Spleen (tissue), 11 donors: ENCODE measurements around the gene MSI2. TPM values are rescaled to one million over a fixed set of nuclear protein-coding genes. Genes with fewer than 3 reads are reported as not detected.

Source experiments
- DNase-seq: peaks from one replicate; pipeline ENCODE4 v3.0.0-alpha.2; 2020
- H3K27ac ChIP-seq, 8 donors: fragments of 200-600 bp; sonication (generic) in 7 of 8; 1 replicate in 4 of 8; 2 replicates in 4 of 8; pipeline versions ENCODE4 v1.5.0 to v1.8.0; 2016 to 2021; ENCODE audit warnings: inconsistent platforms in 4 of 8, mild to moderate bottlenecking in 4 of 8, moderate library complexity in 1 of 8
- H3K27me3 ChIP-seq, 7 donors: fragments of 200-600 bp; sonication (generic) in 6 of 7; replicated peaks in 1 of 7; 1 replicate in 4 of 7; 2 replicates in 3 of 7; pipeline versions ENCODE4 v1.5.0 to v1.8.0; 2016 to 2021; ENCODE audit warnings: inconsistent platforms in 3 of 7, mild to moderate bottlenecking in 1 of 7
- H3K36me3 ChIP-seq, 6 donors: fragments of 200-600 bp; sonication (generic) in 5 of 6; 1 replicate in 4 of 6; 2 replicates in 2 of 6; pipeline versions ENCODE4 v1.5.0 to v1.8.0; 2016 to 2021; ENCODE audit warnings: inconsistent platforms in 2 of 6
- H3K4me1 ChIP-seq, 6 donors: fragments of 200-600 bp; sonication (generic) in 5 of 6; 1 replicate in 3 of 6; 2 replicates in 3 of 6; pipeline versions ENCODE4 v1.5.0 to v1.8.0; 2016 to 2021; ENCODE audit warnings: inconsistent platforms in 3 of 6
- H3K4me3 ChIP-seq, 8 donors: fragments of 200-600 bp; sonication (generic) in 7 of 8; 1 replicate in 4 of 8; 2 replicates in 4 of 8; pipeline versions ENCODE4 v1.5.0 to v1.8.0; 2016 to 2021; ENCODE audit warnings: inconsistent platforms in 4 of 8, mild to moderate bottlenecking in 4 of 8, moderate library complexity in 2 of 8
- H3K9me3 ChIP-seq, 8 donors: fragments of 200-600 bp; sonication (generic) in 7 of 8; 1 replicate in 4 of 8; 2 replicates in 4 of 8; pipeline versions ENCODE4 v1.5.0 to v1.8.0; 2016 to 2021; ENCODE audit warnings: inconsistent platforms in 4 of 8
- POLR2A ChIP-seq, 3 donors: fragments of 450-650 bp; IDR thresholded peaks; one replicate each; pipeline ENCODE4 v1.5.1; 2017; ENCODE audit warnings: antibody characterized with exemption in 3 of 3, mild to moderate bottlenecking in 1 of 3
- POLR2AphosphoS5 ChIP-seq, 3 donors: sonication (generic); formaldehyde crosslinking; IDR thresholded peaks; one replicate each; pipeline ENCODE4 v1.5.1; 2017; ENCODE audit warnings: antibody characterized with exemption in 3 of 3
- WGBS, 5 donors: extraction: QIAGEN DNeasy Blood & Tissue Kit in 3 of 5; methylation state at CpG; one replicate each; pipeline versions ENCODE4 v1.1.5 to v1.1.7; 2013 to 2018; 5-methylcytosine and 5-hydroxymethylcytosine counted together
- intact Hi-C: fragments of 100-400 bp; cut with DNase I; formaldehyde crosslinking; loops from one replicate; pipeline ENCODE4 v1.15.0; 2023; ENCODE audit warnings: low total_unique reads
- polyA plus RNA-seq, 3 donors: library from polyadenylated mRNA; stranded (reverse); fragments of 200-250 nt; gene quantifications; one replicate each; pipeline ENCODE4 v1.2.1, GENCODE V29; 2013
- total RNA-seq, 7 donors: library from RNA; depleted of rRNA in 3 of 7; stranded (reverse); fragments of >200 nt in 3 of 7; fragmentation: NEBNext Ultra II Directional in 4 of 7; extraction: Animal tissue kit (Norgen Biotek cat#: 25700) in 4 of 7; gene quantifications; one replicate each; pipeline versions ENCODE4 v1.1.0 to v1.2.1, GENCODE V29; 2016 to 2021
- TF ChIP-seq, protein P1 (sequence below), 11 experiments: fragments of 200-600 bp in 7 of 11; fragments of 450-650 bp in 4 of 11; sonication (generic) in 4 of 11; IDR thresholded peaks in 8 of 11; conservative IDR thresholded peaks in 3 of 11; 1 replicate in 7 of 11; 2 replicates in 4 of 11; pipeline versions ENCODE4 v1.4.0 to v1.8.0; 2016 to 2021; ENCODE audit warnings: antibody characterized with exemption in 11 of 11, inconsistent platforms in 4 of 11, mild to moderate bottlenecking in 1 of 11
- donor health status: healthy with polysubstance abuse.
- donor health status: DM: no; HTN: no; CAD: no; lungs with moderate emphysema.
- donor health status: DM: no; HTN: no; CAD: no.
- donor health status: Bipolar disorder and iron deficiency.
- donor health status: healthy.
- donor health status: DM: no; HTN: no; CAD: no.
- donor health status: DM: yes; HTN: yes; CAD: no.

The MSI2 gene
- total and polyA plus RNA-seq, 10 donors: 9.8 to 131 (median 64.7) TPM

DNA sequence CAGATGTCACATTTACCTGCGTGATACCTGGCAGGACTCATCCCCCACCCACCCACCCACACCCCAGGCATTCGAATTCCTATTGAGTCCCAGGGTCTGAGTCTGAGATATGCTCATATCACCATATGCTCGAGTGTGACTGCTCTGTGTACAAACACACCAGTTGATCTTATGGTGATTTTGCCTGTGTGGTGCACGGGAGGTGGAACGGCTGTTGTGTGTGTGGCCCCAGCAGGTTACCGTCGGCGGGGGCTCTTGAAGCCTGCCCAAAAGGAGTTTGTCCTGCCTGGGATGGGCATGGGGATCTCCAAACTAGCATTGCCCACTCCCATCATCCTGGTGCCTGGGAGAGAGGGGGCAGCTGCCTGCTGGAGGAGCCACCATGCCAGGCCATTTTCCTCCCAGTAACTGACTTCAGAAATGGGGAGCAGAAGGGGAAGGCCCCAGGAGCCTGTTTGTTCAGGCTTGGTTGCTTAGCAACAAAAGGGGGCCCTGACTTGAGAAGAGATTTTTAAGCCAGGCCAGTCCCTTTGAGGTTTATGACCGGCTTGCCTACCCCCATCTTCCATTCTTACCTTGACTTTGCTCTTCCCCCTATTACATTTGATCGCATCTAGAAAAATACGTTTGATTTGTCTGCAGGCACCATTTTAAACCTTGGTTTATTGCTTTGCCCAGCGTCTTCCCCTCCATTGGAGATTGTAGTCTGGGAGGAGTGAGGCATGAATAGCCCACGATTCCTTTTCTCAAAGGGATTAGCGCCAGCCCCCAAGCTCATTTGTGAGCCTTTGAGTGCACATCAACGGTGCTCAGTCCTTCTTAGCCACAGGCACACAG is 271.1 kb downstream of the MSI2 start:
- TF ChIP-seq, protein P1, sequence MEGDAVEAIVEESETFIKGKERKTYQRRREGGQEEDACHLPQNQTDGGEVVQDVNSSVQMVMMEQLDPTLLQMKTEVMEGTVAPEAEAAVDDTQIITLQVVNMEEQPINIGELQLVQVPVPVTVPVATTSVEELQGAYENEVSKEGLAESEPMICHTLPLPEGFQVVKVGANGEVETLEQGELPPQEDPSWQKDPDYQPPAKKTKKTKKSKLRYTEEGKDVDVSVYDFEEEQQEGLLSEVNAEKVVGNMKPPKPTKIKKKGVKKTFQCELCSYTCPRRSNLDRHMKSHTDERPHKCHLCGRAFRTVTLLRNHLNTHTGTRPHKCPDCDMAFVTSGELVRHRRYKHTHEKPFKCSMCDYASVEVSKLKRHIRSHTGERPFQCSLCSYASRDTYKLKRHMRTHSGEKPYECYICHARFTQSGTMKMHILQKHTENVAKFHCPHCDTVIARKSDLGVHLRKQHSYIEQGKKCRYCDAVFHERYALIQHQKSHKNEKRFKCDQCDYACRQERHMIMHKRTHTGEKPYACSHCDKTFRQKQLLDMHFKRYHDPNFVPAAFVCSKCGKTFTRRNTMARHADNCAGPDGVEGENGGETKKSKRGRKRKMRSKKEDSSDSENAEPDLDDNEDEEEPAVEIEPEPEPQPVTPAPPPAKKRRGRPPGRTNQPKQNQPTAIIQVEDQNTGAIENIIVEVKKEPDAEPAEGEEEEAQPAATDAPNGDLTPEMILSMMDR (IDR thresholded peaks at IDR 0.05 in 8 of 11, conservative IDR thresholded peaks at IDR 0.05 in 3 of 11): no peak
- TF ChIP-seq POLR2AphosphoS5 (IDR thresholded peaks at IDR 0.05): no peak
- no peak for TF ChIP-seq POLR2A (IDR thresholded peaks at IDR 0.05)
- H3K27me3 ChIP-seq: no peaks in the 10 kb centered on the region
- H3K4me3 ChIP-seq: no peak overlapping the region
- 75 to 86% (median 77%) methylated on average over 10 to 15 of the region's 15 CpGs for WGBS, 5 donors
- peaks cover 0 to 6% (median 0%) of the 10 kb centered on the region in 6 donors for H3K36me3 ChIP-seq
- DNase-seq: no peak
- intact Hi-C loops: no loop called here
- H3K9me3 ChIP-seq: no peaks in the 10 kb centered on the region
- H3K4me1 ChIP-seq: peaks cover 11 to 77% (median 43%) of the 10 kb centered on the region in 6 donors
- H3K27ac ChIP-seq: no peak overlapping the region

DNA sequence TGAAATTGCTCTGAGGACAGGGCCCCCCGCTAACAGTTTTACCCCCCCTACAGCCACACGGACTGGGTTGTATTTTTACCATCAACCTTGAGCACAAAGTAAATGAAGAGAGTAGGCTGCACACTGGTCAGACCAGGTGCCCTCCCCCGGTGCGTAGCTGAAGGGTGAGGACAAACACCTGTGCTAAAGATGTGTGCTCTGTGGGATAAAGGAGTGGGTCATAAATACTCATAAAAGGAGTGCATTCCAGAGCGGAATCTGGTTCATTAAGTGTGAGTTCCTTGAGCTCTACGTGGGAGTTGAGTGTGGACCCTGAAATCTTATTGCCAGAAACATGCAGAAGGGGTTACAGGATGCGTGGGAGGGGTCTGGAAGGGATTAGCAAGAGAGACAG is 271.7 kb downstream of the MSI2 start:
- 85 to 92% (median 88%) methylated on average over 7 of the region's 7 CpGs for WGBS, 5 donors
- TF ChIP-seq, protein P1 (IDR thresholded peaks at IDR 0.05 in 8 of 11, conservative IDR thresholded peaks at IDR 0.05 in 3 of 11): no peak
- no peak for TF ChIP-seq POLR2A (IDR thresholded peaks at IDR 0.05)
- TF ChIP-seq POLR2AphosphoS5 (IDR thresholded peaks at IDR 0.05): no peak
- Histone ChIP-seq H3K27me3 (no peaks in the 10 kb centered on the region), H3K9me3 (no peaks in the 10 kb centered on the region), H3K27ac (no peak overlapping the region), H3K4me1 (peaks cover 6 to 77% (median 42%) of the 10 kb centered on the region in 6 donors), H3K36me3 (peaks cover 0 to 6% (median 0%) of the 10 kb centered on the region in 6 donors), H3K4me3 (no peak overlapping the region)
- intact Hi-C loops: no loop called here
- no peak for DNase-seq

DNA sequence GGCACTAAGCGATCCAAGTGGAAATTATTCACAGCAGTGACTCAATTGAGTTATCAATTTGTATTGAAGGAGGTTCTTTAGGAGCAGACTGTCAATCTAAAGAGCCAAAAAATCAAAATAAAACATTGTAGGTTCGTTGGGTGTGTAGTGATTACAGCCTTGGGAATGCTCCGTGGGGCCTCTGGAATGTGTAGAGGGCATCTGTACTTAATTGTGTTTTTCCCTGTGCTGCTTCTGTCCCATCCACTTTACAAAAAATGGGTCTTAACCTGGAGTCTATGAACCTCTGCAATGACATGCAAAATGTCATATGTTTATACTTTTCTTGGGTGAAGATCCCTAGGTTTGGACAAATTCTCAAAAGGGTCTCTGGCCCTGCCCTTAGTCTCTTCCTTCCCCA is 273.7 kb downstream of the MSI2 start:
- H3K27ac ChIP-seq: no peak overlapping the region
- TF ChIP-seq POLR2A (IDR thresholded peaks at IDR 0.05): no peak
- no peak for TF ChIP-seq POLR2AphosphoS5 (IDR thresholded peaks at IDR 0.05)
- TF ChIP-seq, protein P1 (IDR thresholded peaks at IDR 0.05 in 8 of 11, conservative IDR thresholded peaks at IDR 0.05 in 3 of 11): no peak

DNA sequence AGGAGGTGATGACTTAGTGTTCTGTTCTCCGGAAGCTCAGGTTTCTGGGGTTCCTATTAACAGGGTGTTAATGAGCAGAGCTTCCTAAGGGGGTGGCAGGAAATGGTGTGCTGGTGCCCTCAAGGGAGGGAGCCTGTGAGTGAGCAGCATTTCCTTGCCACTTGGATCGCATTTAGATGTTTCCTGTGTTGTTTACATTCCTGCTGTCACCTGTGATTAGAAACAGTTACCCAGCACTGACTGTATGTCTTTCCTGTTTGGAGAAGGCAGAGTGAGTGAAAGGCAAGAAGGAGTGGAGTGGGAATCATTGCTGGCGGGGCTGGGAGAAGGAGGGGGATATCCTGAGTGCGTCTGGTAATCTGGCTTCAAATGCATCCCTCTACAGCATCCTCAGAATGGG is 274.2 kb downstream of the MSI2 start:
- TF ChIP-seq, protein P1 (IDR thresholded peaks at IDR 0.05 in 8 of 11, conservative IDR thresholded peaks at IDR 0.05 in 3 of 11): no peak
- TF ChIP-seq POLR2A (IDR thresholded peaks at IDR 0.05): no peak
- TF ChIP-seq POLR2AphosphoS5 (IDR thresholded peaks at IDR 0.05): no peak
- no peaks in the 10 kb centered on the region for H3K9me3 ChIP-seq
- H3K27me3 ChIP-seq: no peaks in the 10 kb centered on the region
- 45 to 64% (median 59%) methylated on average over 4 of the region's 4 CpGs for WGBS, 5 donors
- H3K36me3 ChIP-seq: peaks cover 0 to 6% (median 0%) of the 10 kb centered on the region in 6 donors
- intact Hi-C loops: no loop called here
- H3K4me3 ChIP-seq: no peak overlapping the region
- no peak for DNase-seq
- H3K4me1 ChIP-seq: peaks cover 0 to 68% (median 33%) of the 10 kb centered on the region in 6 donors
- H3K27ac ChIP-seq: no peak overlapping the region

More for the DNA sequence above, 273.7 kb downstream of the MSI2 start:
- WGBS, 5 donors: 67 to 77% (median 75%) methylated on average over 3 of the region's 3 CpGs
- peaks cover 0 to 6% (median 0%) of the 10 kb centered on the region in 6 donors for H3K36me3 ChIP-seq
- H3K4me3 ChIP-seq: no peak overlapping the region
- H3K9me3 ChIP-seq: no peaks in the 10 kb centered on the region
- intact Hi-C loops: no loop called here
- no peaks in the 10 kb centered on the region for H3K27me3 ChIP-seq
- no peak for DNase-seq
- peaks cover 0 to 69% (median 31%) of the 10 kb centered on the region in 6 donors for H3K4me1 ChIP-seq
